Measurements from ENCODE around the gene IQSEC2. TPM values are rescaled to one million over a fixed set of nuclear protein-coding genes. Genes with fewer than 3 reads are reported as not detected.

Gene IQSEC2
- total and polyA plus RNA-seq, 2 of the 8 experiments (the other 6 are each of a cell fraction or from before 2014, with no cell fraction given), result 6.1 to 54.9 TPM

GRCh38 chrX:53280331-53281320, 758 bp downstream of the IQSEC2 start (continued):
- no peak for TF ChIP-seq SAP30 (IDR thresholded peaks at IDR 0.05; ENCODE audit: insufficient read depth, insufficient replicate concordance, low read length)
- TF ChIP-seq CBX5 (IDR thresholded peaks at IDR 0.05; ENCODE audit: low read depth, low read length), result no peak
- no peak for TF ChIP-seq RFX5 (IDR thresholded peaks at IDR 0.05; ENCODE audit: borderline replicate concordance, low read depth, low read length)
- TF ChIP-seq EZH2 (IDR thresholded peaks at IDR 0.05; ENCODE audit: low read depth, low read length, severe bottlenecking), result no peak
- TF ChIP-seq RAD21 (IDR thresholded peaks at IDR 0.05 in 1 of 2, conservative IDR thresholded peaks at IDR 0.05 in 1 of 2; ENCODE audit: low read depth in 2 of 2, low read length in 2 of 2), result no peak
- no peak for TF ChIP-seq RBBP5 (IDR thresholded peaks at IDR 0.05; ENCODE audit: borderline replicate concordance, low read depth, low read length)
- TF ChIP-seq NANOG (IDR thresholded peaks at IDR 0.05; ENCODE audit: insufficient read depth, low read depth, low read length, poor library complexity, severe bottlenecking), result no peak
- TF ChIP-seq BACH1 (IDR thresholded peaks at IDR 0.05; ENCODE audit: low read length), result no peak
- no peak for TF ChIP-seq TAF7 (optimal IDR thresholded peaks at IDR 0.05; ENCODE audit: borderline replicate concordance, low read depth, low read length)
- no peak for TF ChIP-seq CEBPB (IDR thresholded peaks at IDR 0.05; ENCODE audit: low read depth, low read length)

Data from H1 (cell line).